ENCODE measurements around the gene ARHGAP11A.

DNA sequence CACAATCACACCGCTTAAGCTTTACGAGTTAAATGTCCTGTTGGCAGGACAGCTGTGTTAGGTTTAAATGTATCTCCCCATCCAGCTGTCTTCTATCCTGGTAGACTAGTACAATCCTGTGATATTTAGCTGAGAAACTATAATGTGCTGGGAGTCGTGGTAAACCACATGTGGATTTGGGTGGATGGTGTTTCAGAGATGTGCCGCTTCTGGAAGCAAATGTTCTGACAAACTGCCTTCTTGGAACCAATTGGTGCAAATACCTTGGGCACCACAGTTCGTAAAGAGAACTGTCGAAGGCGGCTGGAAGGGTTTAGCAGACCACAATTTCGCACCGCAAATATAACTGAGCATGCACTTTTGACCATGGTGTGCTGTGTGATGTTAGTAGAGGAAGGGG, 41.2 kb downstream of the ARHGAP11A start:
- TF ChIP-seq POLR2A (IDR thresholded peaks at IDR 0.05): no peak
- TF ChIP-seq, protein P1, sequence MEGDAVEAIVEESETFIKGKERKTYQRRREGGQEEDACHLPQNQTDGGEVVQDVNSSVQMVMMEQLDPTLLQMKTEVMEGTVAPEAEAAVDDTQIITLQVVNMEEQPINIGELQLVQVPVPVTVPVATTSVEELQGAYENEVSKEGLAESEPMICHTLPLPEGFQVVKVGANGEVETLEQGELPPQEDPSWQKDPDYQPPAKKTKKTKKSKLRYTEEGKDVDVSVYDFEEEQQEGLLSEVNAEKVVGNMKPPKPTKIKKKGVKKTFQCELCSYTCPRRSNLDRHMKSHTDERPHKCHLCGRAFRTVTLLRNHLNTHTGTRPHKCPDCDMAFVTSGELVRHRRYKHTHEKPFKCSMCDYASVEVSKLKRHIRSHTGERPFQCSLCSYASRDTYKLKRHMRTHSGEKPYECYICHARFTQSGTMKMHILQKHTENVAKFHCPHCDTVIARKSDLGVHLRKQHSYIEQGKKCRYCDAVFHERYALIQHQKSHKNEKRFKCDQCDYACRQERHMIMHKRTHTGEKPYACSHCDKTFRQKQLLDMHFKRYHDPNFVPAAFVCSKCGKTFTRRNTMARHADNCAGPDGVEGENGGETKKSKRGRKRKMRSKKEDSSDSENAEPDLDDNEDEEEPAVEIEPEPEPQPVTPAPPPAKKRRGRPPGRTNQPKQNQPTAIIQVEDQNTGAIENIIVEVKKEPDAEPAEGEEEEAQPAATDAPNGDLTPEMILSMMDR (IDR thresholded peaks at IDR 0.05): no peak

All from thyroid gland (tissue), 4 donors.